Measurements from ENCODE around the gene PLEKHG3.

GRCh38 chr14:64775081-64775777 is 71.0 kb downstream of the PLEKHG3 start:
- TF ChIP-seq CTCF (conservative IDR thresholded peaks at IDR 0.05) (no peak), ZFX (IDR thresholded peaks at IDR 0.05) (no peak)

All from C4-2B (cell line).